HK-2 (cell line): Measurements from ENCODE around the gene IL1R1.
"Not testable (repeated sequence)": the region's sequence is repeated elsewhere in the genome, so short reads cannot be mapped to it uniquely, and the experiment has no call there.

Experiments used
- DNase-seq: peaks from one replicate; pipeline ENCODE4 v3.0.0-alpha.2; 2018; ENCODE audit not compliant: unreplicated experiment

Gene IL1R1

GRCh38 chr2:102141970-102142828, at the start of gene IL1R1:
Gene IL1R1 (plus strand): TSS chr2:102142746. CDS start chr2:102157725, 14,979 bp downstream.
- DNase-seq, result peak; percentile 68

DNA sequence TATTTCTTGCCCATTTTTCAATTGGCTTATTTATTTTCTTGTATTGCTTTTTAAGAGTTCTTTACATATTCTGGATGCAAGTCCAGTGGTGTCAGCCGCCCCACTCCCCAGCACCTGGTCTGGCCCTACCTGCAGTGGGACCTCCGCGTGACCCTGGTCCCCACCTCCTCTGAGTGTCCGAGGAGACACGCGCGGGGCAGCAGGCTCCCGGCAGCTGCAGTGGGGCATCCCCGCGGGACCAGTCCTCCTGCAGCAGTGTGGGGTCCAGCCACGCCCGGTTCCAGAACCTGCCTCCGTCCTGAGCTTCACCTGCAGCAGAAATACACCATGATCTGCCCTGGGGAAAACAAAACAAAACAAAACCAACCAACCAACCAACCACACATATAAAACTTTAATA, 48.9 kb upstream of the IL1R1 start:
- no peak for DNase-seq

- no peak for DNase-seq
Observed at GRCh38 chr2:102094917-102095316, 47.6 kb upstream of the IL1R1 start.

DNA sequence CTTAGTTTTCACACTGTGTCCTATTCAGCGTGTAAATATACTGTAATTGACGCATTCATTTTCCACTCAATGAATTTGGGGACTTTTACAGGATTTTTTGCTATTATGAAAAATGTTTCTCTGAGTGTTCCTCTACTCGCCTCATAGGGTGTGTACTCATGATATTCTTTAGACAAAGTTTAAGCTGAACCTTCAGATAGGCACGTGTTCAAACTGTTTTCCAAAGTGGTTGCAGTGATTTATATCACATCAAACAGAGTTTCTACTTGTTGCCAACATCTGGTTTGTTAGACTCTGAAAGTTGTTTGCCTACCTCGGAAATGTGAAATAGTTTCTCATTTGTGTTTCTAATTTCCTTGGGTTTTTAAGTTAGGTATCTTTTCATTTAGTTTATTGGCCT, 46.4 kb upstream of the IL1R1 start:
- no peak for DNase-seq

DNA sequence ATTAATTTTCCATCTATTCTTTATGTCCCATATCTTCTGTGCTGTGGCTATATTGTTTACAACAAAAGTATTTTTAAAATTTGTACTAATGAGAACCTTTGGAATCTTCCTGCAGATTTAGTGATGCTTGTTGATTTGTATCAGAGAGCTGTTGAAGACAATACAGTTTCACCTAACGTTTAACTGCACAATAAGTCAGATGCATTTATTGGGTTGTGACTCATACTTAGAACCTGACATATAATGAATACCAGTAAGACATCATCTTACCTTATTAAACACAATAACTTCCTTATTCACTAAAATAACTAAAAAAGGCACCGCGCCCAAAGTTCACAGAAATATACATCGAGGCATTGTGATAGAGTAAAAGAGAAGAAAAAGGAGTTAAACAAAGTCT, 43.8 kb upstream of the IL1R1 start:
- DNase-seq, result no peak

- DNase-seq, result no peak
Observed at GRCh38 chr2:102099536-102100298, 42.8 kb upstream of the IL1R1 start.

DNA sequence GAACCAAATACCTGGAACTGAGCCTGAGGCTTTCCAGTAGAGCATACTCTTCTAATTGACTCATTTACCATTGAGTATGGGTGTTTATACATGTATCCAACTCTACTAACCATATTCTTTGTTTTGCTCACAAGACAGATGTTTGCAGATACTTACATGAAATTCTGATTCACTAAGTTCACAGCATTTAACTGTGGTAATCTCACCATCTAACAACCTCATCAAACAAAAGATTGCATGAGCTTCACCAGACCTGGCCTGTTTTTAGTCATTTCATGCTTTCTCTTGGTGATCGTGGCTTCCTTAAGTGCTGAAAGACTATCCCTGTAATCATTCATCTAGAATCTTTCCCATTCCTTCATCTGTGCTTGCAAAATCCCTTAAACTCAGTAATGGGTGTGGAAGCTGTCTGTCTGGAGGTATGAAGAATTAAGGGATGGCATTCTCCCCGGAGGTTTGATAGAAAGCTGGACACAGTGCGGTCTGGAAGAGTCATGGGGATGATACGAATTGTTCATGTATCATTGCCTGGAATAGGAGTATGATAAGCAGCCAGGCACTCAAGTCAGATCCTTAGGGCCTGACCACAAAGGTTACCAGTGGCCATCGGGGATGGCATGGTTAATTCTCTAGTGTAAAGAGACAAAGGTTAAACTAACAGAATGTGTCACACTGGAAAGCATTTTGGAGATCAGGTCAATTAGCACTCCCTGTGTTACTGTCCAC, 42.0 kb upstream of the IL1R1 start:
- DNase-seq, result peak; percentile 36

DNA sequence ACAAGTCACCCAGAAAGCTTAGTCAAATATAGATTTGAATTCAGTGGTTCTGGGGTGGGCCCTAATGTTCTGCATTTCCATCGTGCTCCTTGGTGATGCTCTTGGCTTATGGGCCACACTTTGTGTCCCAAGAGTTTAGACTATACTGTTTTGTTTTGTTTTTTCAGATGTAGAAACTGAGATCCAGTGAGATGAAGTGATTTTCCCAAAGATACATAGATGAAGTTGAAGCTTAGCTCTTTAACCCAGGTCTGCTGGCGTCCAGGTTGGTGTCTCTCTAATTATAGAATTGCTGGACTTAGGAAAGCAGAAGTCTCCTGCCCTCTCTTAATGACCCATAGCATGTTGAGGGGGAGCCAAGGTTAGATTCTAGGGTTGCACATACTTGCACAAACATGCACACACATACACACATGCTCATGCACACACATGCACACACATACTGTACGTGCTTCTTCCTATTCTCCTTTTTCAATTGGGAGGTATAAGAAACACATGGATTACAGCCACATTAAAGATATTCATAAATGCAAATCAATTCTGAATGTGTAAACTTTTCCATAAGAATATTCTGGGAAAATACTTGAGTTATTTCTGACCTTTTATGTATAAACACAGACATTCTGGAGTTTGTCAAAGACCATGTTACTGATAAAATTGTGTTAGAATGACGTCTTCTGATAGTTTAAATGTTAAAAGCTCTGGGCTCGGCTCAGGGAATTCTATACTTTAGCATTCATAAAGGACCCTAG, 41.3 kb upstream of the IL1R1 start:
- no peak for DNase-seq

- no peak for DNase-seq
Observed at GRCh38 chr2:102101849-102102635, 40.5 kb upstream of the IL1R1 start.

DNA sequence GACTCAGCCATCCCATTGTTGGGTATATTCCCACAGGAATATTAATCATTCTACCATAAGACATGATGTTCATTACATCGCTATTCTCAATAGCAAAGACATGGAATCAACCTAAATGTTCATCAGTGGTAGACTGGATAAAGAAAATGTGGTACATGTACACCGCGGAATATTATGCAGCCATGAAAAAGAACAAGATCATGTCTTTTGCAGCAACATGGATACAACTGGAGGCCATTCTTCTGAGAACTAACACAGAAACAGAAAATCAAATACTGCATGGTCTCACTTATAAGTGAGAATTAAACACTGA, 40.0 kb upstream of the IL1R1 start:
- not testable (repeated sequence) for DNase-seq

DNA sequence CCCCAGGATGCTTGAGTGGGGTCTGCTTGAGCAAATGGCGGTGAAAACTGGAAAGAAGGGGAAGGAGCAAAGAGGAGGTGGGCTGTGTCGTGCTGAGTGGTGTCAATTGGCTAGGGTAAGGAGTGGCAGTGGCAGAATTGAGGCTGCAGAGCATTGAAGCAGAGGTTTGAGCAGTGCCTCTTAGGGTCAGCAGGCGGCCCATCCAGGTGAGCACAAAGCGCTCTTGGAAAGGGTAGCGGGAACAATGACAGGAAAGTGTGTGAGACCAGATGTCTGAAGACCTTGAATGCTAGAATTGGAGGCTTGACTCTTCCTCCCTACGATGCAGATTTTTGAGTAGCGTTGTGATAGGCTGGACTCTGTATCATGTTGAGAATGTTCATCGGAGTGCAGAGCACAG, 39.3 kb upstream of the IL1R1 start:
- no peak for DNase-seq

DNA sequence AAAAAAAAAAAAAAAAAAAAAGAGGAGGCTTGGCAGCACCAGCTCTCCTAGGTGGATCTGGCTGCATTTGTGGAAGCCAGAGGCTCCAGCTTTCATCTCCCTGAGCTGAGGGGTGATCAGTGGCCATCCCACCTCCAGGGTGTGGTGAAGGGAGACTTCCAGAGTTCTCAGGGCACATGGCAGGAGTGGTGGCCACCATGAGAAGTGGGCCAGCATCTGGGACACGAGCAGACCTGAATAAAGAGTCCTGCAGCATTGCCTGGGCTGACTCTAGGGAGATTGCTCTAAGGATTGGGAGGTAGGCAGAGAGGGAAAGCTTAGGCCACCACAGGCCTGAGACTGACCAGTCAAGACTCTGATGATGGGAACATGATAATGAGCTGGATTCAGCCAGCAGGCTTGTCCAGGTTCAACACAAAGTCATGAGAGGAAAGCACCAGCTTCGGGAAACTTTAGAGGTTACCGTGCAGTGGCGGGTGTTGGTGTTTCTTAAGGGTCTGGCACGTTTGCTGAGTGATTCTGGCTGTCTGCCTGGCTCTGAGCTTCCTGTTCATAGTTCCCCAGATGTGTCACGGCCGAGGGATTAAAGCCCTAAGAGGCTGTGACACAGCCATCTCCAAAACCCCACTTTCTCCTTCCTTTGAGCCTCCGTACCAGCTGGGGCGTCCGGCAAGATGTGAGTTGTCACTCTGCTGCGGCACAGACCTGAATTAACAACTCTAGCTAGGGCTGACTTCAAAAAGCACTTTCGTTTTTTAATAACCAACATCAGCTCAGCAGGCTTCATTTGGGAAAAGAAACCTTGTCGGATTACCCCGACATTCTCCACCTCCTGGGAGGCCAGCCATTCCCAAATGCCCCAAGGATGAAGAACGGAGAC, 38.3 kb upstream of the IL1R1 start:
- peak; percentile 50 for DNase-seq

DNA sequence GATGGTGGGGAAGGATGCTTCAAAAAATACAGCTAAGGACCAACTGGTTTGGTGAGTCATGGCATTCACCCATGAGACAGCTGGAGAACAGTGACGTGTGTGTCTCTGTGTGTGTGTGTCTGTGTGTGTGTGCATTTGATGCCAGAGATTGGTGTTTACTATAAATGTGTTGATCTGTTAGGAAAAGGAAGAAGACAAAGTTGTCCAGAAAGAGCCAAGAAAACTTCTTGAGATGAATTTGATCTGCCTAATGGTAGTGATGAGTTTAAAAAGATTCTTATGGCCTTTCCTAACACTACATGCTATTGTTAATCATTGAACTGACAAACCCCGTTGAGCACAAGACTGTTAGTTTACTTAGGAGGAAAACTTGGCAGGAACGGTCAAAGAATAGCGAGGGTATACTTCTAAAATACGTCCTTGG, 36.4 kb upstream of the IL1R1 start:
- DNase-seq, result no peak

DNA sequence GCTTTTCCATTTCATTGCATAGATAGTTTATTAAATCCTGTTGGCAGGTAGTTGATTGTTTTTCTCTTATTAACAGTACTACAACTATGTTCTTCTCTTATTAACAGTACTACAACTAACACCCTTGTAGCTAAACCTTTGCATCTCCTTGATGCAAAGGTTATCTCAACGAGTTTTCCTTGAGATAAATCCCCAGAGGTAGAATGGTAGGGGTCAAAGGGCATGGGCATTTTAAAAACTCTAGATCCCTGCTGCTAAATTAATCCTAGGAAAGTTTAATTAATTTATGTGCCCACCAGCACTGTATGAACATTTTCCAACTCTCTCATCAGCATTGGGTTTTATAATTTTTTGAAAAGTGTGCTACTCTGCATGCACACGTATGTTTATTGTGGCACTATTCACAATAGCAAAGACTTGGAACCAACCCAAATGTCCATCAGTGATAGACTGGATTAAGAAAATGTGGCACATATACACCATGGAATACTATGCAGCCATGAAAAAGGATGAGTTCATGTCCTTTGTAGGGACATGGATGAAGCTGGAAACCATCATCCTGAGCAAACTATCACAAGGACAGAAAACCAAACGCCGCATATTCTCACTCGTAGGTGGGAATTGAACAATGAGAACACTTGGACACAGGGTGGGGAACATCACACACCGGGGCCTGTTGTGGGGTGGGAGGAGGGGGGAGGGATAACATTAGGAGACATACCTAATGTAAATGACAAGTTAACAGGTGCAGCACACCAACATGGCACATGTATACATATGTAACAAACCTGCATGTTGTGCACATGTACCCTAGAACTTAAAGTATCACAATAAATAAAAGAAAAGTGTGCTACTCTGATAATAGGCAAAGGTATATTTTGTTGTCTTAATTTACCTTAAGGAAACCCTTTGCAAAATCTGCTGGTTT, 35.5 kb upstream of the IL1R1 start:
- DNase-seq, result not testable (repeated sequence)

- no peak for DNase-seq
Observed at GRCh38 chr2:102107741-102108070, 34.8 kb upstream of the IL1R1 start.

DNA sequence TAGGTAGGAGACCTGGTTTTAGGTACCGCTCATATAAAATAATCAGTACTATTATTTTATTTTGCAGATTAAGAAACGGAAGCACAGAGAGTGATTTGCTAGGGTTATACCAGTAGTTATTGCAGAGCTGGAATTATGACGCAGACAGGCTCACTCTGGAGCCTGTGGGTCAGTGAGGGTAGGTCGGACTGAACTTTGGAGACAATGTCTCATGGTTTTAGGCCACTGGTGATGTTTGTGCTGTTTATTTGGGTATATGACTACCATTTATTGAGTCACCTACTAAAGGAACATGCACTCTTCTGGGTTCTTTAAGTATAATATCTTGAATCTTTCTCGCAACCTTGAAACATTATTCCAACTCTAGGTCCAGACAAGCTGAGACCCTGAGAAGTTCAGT, 33.5 kb upstream of the IL1R1 start:
- no peak for DNase-seq

GRCh38 chr2:102110171-102110570, 32.4 kb upstream of the IL1R1 start:
- no peak for DNase-seq

DNA sequence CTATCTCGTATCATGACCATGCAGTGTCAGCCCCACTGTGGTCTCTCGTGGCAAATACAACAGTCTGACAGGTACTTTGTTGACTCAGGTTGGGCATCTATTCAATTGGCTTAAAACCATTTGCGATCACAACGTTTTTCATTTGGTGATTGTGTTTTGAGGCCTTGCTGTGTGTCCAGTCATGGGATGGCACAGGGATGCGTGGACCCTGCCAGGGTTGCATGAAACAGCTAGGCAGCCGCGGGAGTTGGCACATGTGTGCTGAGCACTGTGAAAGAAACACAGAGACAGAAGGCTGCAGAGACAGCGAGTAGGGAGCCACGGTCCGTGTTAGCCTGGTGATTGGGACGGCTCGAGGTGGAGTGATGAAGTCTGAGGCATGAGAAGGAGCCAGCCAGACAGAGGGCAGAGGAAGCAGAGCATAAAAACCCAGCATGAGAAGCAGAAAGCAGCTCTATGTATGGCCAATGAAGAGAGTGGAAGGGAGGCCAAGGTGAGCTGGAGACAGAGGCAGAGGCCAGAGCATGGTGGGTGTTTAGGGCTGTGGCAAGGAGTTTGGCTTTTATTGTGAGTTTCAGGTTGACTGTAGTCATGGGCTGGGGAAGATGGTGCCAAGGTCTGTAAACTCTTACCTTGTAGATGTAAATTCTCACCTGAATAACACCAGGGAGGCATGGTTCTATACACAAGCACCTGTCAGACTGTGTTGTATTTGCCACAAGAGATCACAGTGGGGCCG, 31.8 kb upstream of the IL1R1 start:
- no peak for DNase-seq
